BE2C (cell line): ENCODE results near the gene GSTO2.
A peak's percentile ranks its signal among the peaks of the same experiment; 100 is the strongest.

ENCODE experiments used
- DNase-seq: peaks from one replicate; pipeline ENCODE4 v3.0.0-alpha.2; 2020
- H3K27me3 ChIP-seq: fragments of 250-450 bp; sonication (Bioruptor Pico); 2 replicates; pipeline ENCODE4 v1.5.1; 2020; ENCODE audit warnings: mild to moderate bottlenecking
- H3K36me3 ChIP-seq: fragments of 250-450 bp; sonication (Bioruptor Pico); 2 replicates; pipeline ENCODE4 v1.5.1; 2020; ENCODE audit warnings: mild to moderate bottlenecking
- H3K4me1 ChIP-seq: fragments of 250-450 bp; sonication (Bioruptor Pico); 2 replicates; pipeline ENCODE4 v1.5.1; 2020
- H3K4me3 ChIP-seq: 2 replicates; pipeline ENCODE4 v1.5.1; 2011; ENCODE audit warnings: low read depth, low read length
- H3K9me3 ChIP-seq: fragments of 250-450 bp; sonication (Bioruptor Pico); 2 replicates; pipeline ENCODE4 v1.5.1; 2020
- CTCF ChIP-seq: IDR thresholded peaks from 2 replicates; pipeline ENCODE4 v1.5.1; 2012; ENCODE audit warnings: mild to moderate bottlenecking, low read depth, low read length

GSTO2 gene

DNA sequence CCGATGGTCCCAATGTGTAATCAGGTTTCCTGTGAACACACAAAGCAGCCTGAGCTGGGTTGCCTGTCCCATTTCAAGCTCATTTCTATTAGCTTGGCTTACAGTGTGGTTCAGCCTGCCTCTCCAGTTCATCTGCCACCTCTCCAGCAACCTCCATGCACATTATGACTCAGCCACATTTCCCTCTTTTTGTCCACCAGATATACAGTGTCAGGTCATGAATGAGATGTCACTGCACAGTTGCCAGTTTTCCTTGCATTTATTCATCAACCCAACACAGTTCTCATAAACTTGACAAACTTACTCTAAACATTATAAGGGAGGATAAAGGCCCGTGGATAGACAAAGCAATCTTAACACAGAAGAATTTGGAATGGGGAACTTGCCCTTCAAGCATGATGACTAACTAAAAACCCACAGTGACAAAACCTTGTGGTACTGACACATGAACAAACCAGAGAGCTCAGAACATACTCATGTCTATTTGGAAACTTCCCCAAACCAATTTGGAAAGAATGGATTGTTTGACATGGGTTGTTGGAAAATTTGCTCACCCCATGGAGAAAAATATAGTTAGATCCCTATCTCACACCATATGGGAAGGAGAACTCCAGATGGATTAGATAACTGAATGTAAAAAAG, 82.2 kb downstream of the GSTO2 start:
- Histone ChIP-seq H3K4me1 (0 out of 2 replicates have a peak, but pooled peaks cover 3% of the 10 kb centered on the region), H3K9me3 (no peaks in the 10 kb centered on the region), H3K36me3 (no peaks in the 10 kb centered on the region), H3K27me3 (peaks cover 17% of the 10 kb centered on the region), H3K4me3 (no peak overlapping the region)
- no peak for DNase-seq
- TF ChIP-seq CTCF: no peak

GRCh38 chr10:104351919-104352318, 82.9 kb downstream of the GSTO2 start:
- TF ChIP-seq CTCF: no peak
- Histone ChIP-seq H3K27me3 (peaks cover 17% of the 10 kb centered on the region), H3K9me3 (no peaks in the 10 kb centered on the region), H3K36me3 (no peaks in the 10 kb centered on the region), H3K4me1 (0 out of 2 replicates have a peak, but pooled peaks cover 3% of the 10 kb centered on the region), H3K4me3 (no peak overlapping the region)
- no peak for DNase-seq

DNA sequence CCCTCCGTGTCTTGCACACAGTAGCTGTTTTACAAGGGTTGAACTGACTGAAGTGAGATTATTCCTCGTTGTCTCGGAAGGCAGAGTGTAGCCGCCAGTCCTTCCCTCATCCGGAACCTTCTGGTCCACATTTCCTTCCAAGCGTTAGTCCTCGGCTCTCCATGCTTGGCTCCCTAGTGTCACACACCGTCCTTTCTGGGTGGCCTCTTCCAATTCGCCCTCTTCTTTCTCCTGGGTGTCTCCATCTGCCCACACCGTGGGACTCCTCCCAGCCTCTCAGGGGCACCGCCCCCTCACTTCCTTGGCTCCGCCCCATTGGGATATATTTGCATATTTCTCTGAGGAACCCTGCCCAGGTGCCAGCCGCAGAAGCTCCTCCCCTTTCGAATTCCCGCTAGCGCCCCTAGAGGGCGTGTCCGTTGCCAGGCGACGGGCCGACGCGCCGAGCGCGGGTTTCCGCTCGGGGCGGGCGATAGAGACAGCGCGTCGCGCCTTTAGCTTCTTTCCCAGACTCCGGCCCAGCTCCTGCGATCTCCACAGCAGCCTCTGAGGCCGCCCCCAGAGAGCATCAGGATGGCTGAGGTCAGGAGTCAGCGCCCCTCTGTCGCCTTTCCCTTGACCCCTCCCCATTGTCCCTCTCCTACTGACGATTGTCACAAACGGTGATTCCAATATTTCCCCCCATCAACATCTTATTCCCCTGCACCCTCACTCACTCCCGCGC, 84.5 kb downstream of the GSTO2 start, which contains the start of gene CFAP58:
TSS of gene CFAP58 (plus strand) at position 509 of the 724 bp plus-strand sequence. CDS start at position 574, 65 bp downstream.
- H3K4me3 ChIP-seq: peak within 1 kb of the TSS; percentile 58
- H3K27me3 ChIP-seq: peaks cover 17% of the 10 kb centered on the region
- no peaks in the 10 kb centered on the region for H3K36me3 ChIP-seq
- H3K9me3 ChIP-seq: no peaks in the 10 kb centered on the region
- 0 out of 2 replicates have a peak, but pooled peaks cover 3% of the 10 kb centered on the region for H3K4me1 ChIP-seq
- peak; percentile 64 for TF ChIP-seq CTCF
- DNase-seq: peak; percentile 92
